ENCODE results near the gene SLC12A6. TPM values are rescaled to one million over a fixed set of nuclear protein-coding genes. Genes with fewer than 3 reads are reported as not detected.

SLC12A6 gene
- total RNA-seq, 2 experiments from 2014 or later: 58.5 to 58.7 TPM

- Histone ChIP-seq H3K4me3 (ENCODE audit: low read length) (no peak overlapping the region), H3K9me3 (ENCODE audit: control insufficient read depth in 1 of 2, insufficient read depth in 1 of 2, low read length in 2 of 2) (peaks cover 0 to 4% of the 10 kb centered on the region in 2 experiments), H3K36me3 (ENCODE audit: insufficient read depth, low read length) (peaks cover 6% of the 10 kb centered on the region), H3K27ac (ENCODE audit: low read depth in 1 of 2, low read length in 2 of 2) (no peak overlapping the region), H3K4me1 (ENCODE audit: insufficient read depth, low read length) (peaks cover 4% of the 10 kb centered on the region), H3K27me3 (ENCODE audit: control insufficient read depth in 1 of 2, insufficient read depth in 2 of 2, low read length in 2 of 2) (no peaks in the 10 kb centered on the region)
- intact Hi-C loops (cut with DNase I, micrococcal nuclease): no loop called here
- peaks cover 34% of the 10 kb centered on the region for H3K36me3 Mint-ChIP-seq (ENCODE audit: low read depth)
- H3K27me3 Mint-ChIP-seq: no peaks in the 10 kb centered on the region
- no peak for ATAC-seq (ENCODE audit: poor library complexity)
- peaks cover 14% of the 10 kb centered on the region for H3K4me1 Mint-ChIP-seq (ENCODE audit: low read depth)
- no peaks in the 10 kb centered on the region for H3K9me3 Mint-ChIP-seq
- no peak for DNase-seq
- no peak overlapping the region for H3K27ac Mint-ChIP-seq
- H3K4me3 Mint-ChIP-seq: no peak overlapping the region
- ChIA-PET POLR2A (no interaction called here), CTCF (no interaction called here)
- no peak for TF ChIP-seq CTCF (IDR thresholded peaks at IDR 0.05)
Observed at GRCh38 chr15:34182942-34183341, 154.6 kb downstream of the SLC12A6 start.

Small RNA genes within 50 kb of the gene (microRNA-seq; reads per million reads assigned to microRNA genes)
- not detected for gene MIR1233-1 (ENCODE audit: borderline microRNAs expressed, borderline replicate concordance)

Other genes with a start within 250 kb of the SLC12A6 start
- gene EMC7, start 235.9 kb downstream of the SLC12A6 start, total RNA-seq: 10 to 100 TPM; 54.0 to 54.6 TPM
- gene PGBD4, start 235.7 kb downstream of the SLC12A6 start, total RNA-seq: 1 to 10 TPM; 2.3 to 2.6 TPM
- gene KATNBL1, start 127.7 kb downstream of the SLC12A6 start, total RNA-seq: 10 to 100 TPM; 13.0 to 14.6 TPM
- gene EMC4, start 112.8 kb downstream of the SLC12A6 start, total RNA-seq: 10 to 100 TPM; 77.4 to 80.0 TPM
- 10 to 100 TPM; 44.4 to 44.8 TPM for gene NOP10, start 5.4 kb upstream of the SLC12A6 start, total RNA-seq
- not detected for gene NUTM1, start 5.5 kb upstream of the SLC12A6 start, total RNA-seq
- gene LPCAT4, start 29.4 kb upstream of the SLC12A6 start, total RNA-seq: 10 to 100 TPM; 41.0 to 45.2 TPM
- gene GOLGA8A, start 100.0 kb upstream of the SLC12A6 start, total RNA-seq: 100 to 1,000 TPM; 276 to 295 TPM
- gene GOLGA8B, start 245.9 kb upstream of the SLC12A6 start, total RNA-seq: 100 to 1,000 TPM; 244 to 247 TPM